ENCODE measurements around the gene HES3. TPM values are rescaled to one million over a fixed set of nuclear protein-coding genes. Genes with fewer than 3 reads are reported as not detected.

HES3 gene
- total and polyA plus RNA-seq, 10 of the 15 experiments (the other 5 are each of a cell fraction or from before 2014, with no cell fraction given) = not detected

- Histone ChIP-seq H3K36me3 (ENCODE audit: control insufficient read depth in 2 of 2, insufficient read depth in 2 of 2, low read length in 1 of 2) (peaks cover 7 to 24% of the 10 kb centered on the region in 2 experiments), H3K4me2 (ENCODE audit: control insufficient read depth, insufficient read depth) (peak overlapping the region; percentile 72), H3K27ac (ENCODE audit: control insufficient read depth, insufficient read depth) (peak overlapping the region; percentile 85), H3K4me3 (peak overlapping the region; percentile 93), H3K27me3 (replicated peaks in 1 of 2; ENCODE audit: control insufficient read depth in 2 of 2, insufficient read depth in 2 of 2, low read length in 1 of 2) (no peaks in the 10 kb centered on the region), H3K9me3 (replicated peaks; ENCODE audit: control insufficient read depth, insufficient read depth, low read length) (no peaks in the 10 kb centered on the region), H4K20me1 (ENCODE audit: control insufficient read depth, insufficient read depth) (no peaks in the 10 kb centered on the region), H3K9ac (ENCODE audit: control insufficient read depth, insufficient read depth, low read length) (peak overlapping the region; percentile 100), H2AFZ (ENCODE audit: control insufficient read depth, low read depth, low read length) (no peak overlapping the region), H3K79me2 (ENCODE audit: control insufficient read depth, insufficient read depth, low read length) (peaks cover 49% of the 10 kb centered on the region), H3K4me1 (ENCODE audit: control insufficient read depth, insufficient read depth, low read length) (peaks cover 6% of the 10 kb centered on the region)
- in situ Hi-C loops (cut with MboI) = no loop called here
- FAIRE-seq (no peak), ATAC-seq (no peak), DNase-seq (ENCODE audit: low read depth, low spot score) (no peak)
- intact Hi-C loops (cut with micrococcal nuclease; ENCODE audit: unreplicated experiment) = loop anchor here (5.0 kb wide), 1 partner anchor 171 kb away; no protein-coding TSS in a partner anchor
- POLR2A ChIA-PET = interaction anchor here (1.9 kb wide), 1 partner anchor 9 kb away, joined by 5 read pairs; no protein-coding TSS in a partner anchor
- CTCF ChIA-PET = interaction anchor here (0.6 to 2.9 kb wide), 6 partner anchors 8 to 486 kb away, joined by 3 to 11 read pairs (median 8); no protein-coding TSS in a partner anchor
- BruUV-seq (replicated peaks) = no TSS peak
- no peak for TF ChIP-seq PKNOX1 (IDR thresholded peaks at IDR 0.05)
- 0 out of 2 replicates have a peak, but pooled peaks have one; percentile 19 for TF ChIP-seq NR2F1 (conservative IDR thresholded peaks at IDR 0.05)
- RAD21 ChIA-PET (ENCODE audit: unreplicated experiment) = no interaction called here
- SMC1A ChIA-PET (ENCODE audit: uncharacterized antibody, unreplicated experiment) = interaction anchor here (0.7 kb wide), 1 partner anchor 9 kb away, joined by 3 read pairs; no protein-coding TSS in a partner anchor
- WGBS (ENCODE audit: insufficient coverage, insufficient replicate concordance, low lambda C conversion rate, missing lambda C conversion rate) = 21% methylated on average over 6 of the region's 6 CpGs
These were observed 46.1 kb upstream of the HES3 start for GRCh38 chr1:6197746-6198427.

DNA sequence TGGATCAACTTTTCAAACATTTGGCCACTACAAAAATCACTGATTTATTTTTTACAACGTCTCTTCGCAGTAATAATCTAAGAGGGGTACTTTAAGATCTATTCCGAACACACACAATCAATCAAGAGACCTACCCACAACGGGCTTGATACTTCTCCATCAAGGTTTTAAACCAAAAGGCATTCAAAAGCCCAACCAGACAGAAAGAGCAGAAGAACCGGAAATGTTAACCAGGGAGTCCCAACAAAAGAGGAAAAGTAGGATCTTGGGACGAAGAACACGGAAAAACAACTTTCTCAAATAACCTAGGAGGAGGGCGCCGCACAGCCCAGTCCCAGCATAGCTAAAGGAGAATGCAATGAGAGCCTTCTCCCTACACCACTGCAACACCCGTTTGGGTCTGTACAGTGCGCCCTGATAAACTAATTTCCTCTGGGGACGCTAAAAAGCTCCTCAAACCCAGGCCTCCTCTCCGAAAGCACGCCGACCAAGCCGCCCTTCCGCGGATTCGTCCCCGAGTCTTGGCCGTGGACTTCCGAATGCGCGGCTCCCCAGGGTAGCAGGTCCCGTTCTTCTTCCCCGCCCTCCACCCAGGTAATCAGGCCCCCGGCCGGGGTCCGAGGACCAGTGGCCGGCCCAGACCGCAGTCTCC lies 45.2 kb upstream of the HES3 start:
- no peak for FAIRE-seq
- Histone ChIP-seq H3K9ac (ENCODE audit: control insufficient read depth, insufficient read depth, low read length) (peak overlapping the region; percentile 100), H3K36me3 (ENCODE audit: control insufficient read depth in 2 of 2, insufficient read depth in 2 of 2, low read length in 1 of 2) (peaks cover 5 to 20% of the 10 kb centered on the region in 2 experiments), H3K9me3 (replicated peaks; ENCODE audit: control insufficient read depth, insufficient read depth, low read length) (no peaks in the 10 kb centered on the region), H4K20me1 (ENCODE audit: control insufficient read depth, insufficient read depth) (no peaks in the 10 kb centered on the region), H3K4me2 (ENCODE audit: control insufficient read depth, insufficient read depth) (peak overlapping the region; percentile 72), H3K27me3 (replicated peaks in 1 of 2; ENCODE audit: control insufficient read depth in 2 of 2, insufficient read depth in 2 of 2, low read length in 1 of 2) (no peaks in the 10 kb centered on the region), H3K79me2 (ENCODE audit: control insufficient read depth, insufficient read depth, low read length) (peaks cover 49% of the 10 kb centered on the region), H3K27ac (ENCODE audit: control insufficient read depth, insufficient read depth) (peak overlapping the region; percentile 85), H2AFZ (ENCODE audit: control insufficient read depth, low read depth, low read length) (no peak overlapping the region), H3K4me1 (ENCODE audit: control insufficient read depth, insufficient read depth, low read length) (peaks cover 6% of the 10 kb centered on the region), H3K4me3 (peak overlapping the region; percentile 93)
- BruUV-seq (replicated peaks) = TSS peak; percentile 68
- CTCF ChIA-PET = interaction anchor here (0.6 to 2.9 kb wide), 6 partner anchors 9 to 485 kb away, joined by 3 to 11 read pairs (median 8); no protein-coding TSS in a partner anchor
- RAD21 ChIA-PET (ENCODE audit: unreplicated experiment) = no interaction called here
- in situ Hi-C loops (cut with MboI) = no loop called here
- intact Hi-C loops (cut with micrococcal nuclease; ENCODE audit: unreplicated experiment) = loop anchor here (5.0 kb wide), 1 partner anchor 171 kb away; no protein-coding TSS in a partner anchor
- no peak for DNase-seq (ENCODE audit: low read depth, low spot score)
- WGBS (ENCODE audit: insufficient coverage, insufficient replicate concordance, low lambda C conversion rate, missing lambda C conversion rate) = under 1% methylated on average over 30 of the region's 31 CpGs
- ATAC-seq = peak; percentile 53
- POLR2A ChIA-PET = no interaction called here
- SMC1A ChIA-PET (ENCODE audit: uncharacterized antibody, unreplicated experiment) = interaction anchor here (0.7 kb wide), 1 partner anchor 8 kb away, joined by 3 read pairs; no protein-coding TSS in a partner anchor
- no peak for TF ChIP-seq POLR2AphosphoS5 (IDR thresholded peaks at IDR 0.05; ENCODE audit: low read length)
- no peak for TF ChIP-seq RBBP5 (conservative IDR thresholded peaks at IDR 0.05)
- TF ChIP-seq MYC (IDR thresholded peaks at IDR 0.05; ENCODE audit: insufficient read depth, insufficient read length, insufficient replicate concordance, low read length, severe bottlenecking) = no peak
- no peak for TF ChIP-seq DPF2 (IDR thresholded peaks at IDR 0.05)
- no peak for TF ChIP-seq STAT3 (IDR thresholded peaks at IDR 0.05; ENCODE audit: low read depth, low read length)
- TF ChIP-seq FOXK2 (IDR thresholded peaks at IDR 0.05) = no peak
- no peak for TF ChIP-seq FOS (IDR thresholded peaks at IDR 0.05; ENCODE audit: borderline replicate concordance, extremely low read depth, insufficient read length)
- TF ChIP-seq USF1 (IDR thresholded peaks at IDR 0.05; ENCODE audit: borderline replicate concordance, extremely low read length, insufficient read depth, low read depth, low read length) = no peak
- TF ChIP-seq SREBF2 (IDR thresholded peaks at IDR 0.05; ENCODE audit: low read length) = no peak
- TF ChIP-seq MXI1 (IDR thresholded peaks at IDR 0.05; ENCODE audit: low read depth, low read length) = no peak

Measured in GM12878 (cell line).